D721Med (cell line): ENCODE results near the gene NKAIN2.

ENCODE experiments used
- DNase-seq: peaks from one replicate; pipeline ENCODE4 v3.0.0; 2011; ENCODE audit warnings: low spot score; ENCODE audit not compliant: insufficient read length
- FAIRE-seq: peaks from 2 replicates; lab custom pipeline; 2011; peaks lifted over from hg19 to GRCh38; lab: Jason Lieb, UNC
- TF ChIP-seq, protein P1 (sequence below): IDR thresholded peaks from 2 replicates; pipeline ENCODE4 v1.5.1; 2012; ENCODE audit warnings: mild to moderate bottlenecking, control low read depth; ENCODE audit not compliant: insufficient read depth; ENCODE audit errors: missing control alignments

NKAIN2 gene

DNA sequence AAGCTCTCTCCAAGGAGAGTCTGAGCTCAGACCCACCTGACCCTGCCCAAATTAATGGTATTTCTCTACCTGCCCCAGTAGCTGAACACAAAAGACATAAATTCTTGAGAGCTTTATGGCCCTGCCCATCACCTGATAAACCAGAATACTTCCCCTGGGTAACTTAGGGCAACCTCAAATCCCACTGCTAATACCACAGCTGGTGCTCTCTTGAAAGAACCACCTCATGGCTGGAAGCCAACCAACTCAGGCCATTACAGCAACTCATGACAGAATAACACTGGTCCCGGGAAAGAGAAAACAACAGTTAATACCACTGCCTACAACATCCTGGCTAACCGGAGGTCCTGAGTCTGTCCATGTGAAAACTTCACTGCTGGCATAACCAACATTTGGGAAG lies 328.6 kb downstream of the NKAIN2 start:
- TF ChIP-seq, protein P1, sequence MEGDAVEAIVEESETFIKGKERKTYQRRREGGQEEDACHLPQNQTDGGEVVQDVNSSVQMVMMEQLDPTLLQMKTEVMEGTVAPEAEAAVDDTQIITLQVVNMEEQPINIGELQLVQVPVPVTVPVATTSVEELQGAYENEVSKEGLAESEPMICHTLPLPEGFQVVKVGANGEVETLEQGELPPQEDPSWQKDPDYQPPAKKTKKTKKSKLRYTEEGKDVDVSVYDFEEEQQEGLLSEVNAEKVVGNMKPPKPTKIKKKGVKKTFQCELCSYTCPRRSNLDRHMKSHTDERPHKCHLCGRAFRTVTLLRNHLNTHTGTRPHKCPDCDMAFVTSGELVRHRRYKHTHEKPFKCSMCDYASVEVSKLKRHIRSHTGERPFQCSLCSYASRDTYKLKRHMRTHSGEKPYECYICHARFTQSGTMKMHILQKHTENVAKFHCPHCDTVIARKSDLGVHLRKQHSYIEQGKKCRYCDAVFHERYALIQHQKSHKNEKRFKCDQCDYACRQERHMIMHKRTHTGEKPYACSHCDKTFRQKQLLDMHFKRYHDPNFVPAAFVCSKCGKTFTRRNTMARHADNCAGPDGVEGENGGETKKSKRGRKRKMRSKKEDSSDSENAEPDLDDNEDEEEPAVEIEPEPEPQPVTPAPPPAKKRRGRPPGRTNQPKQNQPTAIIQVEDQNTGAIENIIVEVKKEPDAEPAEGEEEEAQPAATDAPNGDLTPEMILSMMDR: no peak
- FAIRE-seq: no peak
- DNase-seq: no peak

DNA sequence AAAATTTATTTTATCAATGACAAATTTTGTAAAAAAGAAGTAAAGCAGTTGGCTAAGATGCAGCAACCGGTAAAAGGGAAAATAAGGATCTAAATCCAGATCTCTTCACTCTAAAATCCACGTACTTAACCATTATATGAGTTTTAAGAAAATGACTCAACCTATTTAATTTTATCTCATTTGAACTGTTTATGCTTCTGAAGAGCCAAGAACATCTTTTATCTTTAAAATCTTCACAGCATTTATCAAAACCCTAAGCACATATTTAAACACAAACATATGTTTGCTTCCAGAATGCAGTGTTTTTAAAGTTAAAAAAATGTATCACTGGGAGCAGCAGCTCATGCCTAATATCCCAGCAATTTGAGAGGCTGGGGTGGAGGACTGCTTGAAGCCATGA lies 339.2 kb downstream of the NKAIN2 start:
- no peak for DNase-seq
- no peak for FAIRE-seq
- TF ChIP-seq, protein P1: no peak

DNA sequence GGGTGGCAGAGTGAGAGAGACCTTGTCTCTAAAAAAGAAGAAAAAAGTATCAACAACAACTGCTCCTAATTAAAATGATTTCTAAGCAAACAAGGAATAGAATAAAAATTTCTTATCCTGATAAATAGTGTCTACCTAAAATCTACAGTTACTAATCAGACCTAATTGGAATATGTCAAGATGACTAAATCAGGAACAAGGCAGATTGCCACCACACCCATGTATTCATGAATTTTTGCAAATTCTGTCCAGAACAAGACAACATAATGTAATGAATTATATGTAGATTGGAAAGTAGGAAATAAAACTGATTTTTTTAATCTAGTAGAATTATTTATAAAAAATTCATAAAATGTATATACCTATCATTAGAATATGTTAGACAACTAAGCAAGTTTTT lies 339.8 kb downstream of the NKAIN2 start:
- no peak for FAIRE-seq
- DNase-seq: no peak
- TF ChIP-seq, protein P1: no peak

DNA sequence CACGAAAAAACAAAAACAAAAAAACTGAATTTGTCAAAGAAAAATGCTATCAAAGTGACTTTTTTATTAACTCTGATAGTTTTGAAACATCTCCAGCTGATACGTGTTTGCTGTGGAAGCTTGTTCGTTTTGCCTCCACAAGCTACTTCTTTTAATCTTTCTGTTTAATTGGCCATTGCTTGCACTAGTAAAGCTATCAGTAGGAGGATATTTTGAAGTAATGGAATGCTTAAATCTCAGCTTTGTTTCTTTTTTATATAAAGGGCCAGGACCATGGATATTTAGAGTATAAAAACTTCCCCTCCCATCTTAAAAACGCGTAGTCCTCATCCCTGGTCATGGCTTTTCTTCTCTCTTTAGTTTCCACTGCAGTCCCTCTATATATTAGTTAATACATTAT lies 344.0 kb downstream of the NKAIN2 start:
- no peak for FAIRE-seq
- TF ChIP-seq, protein P1: no peak
- no peak for DNase-seq

DNA sequence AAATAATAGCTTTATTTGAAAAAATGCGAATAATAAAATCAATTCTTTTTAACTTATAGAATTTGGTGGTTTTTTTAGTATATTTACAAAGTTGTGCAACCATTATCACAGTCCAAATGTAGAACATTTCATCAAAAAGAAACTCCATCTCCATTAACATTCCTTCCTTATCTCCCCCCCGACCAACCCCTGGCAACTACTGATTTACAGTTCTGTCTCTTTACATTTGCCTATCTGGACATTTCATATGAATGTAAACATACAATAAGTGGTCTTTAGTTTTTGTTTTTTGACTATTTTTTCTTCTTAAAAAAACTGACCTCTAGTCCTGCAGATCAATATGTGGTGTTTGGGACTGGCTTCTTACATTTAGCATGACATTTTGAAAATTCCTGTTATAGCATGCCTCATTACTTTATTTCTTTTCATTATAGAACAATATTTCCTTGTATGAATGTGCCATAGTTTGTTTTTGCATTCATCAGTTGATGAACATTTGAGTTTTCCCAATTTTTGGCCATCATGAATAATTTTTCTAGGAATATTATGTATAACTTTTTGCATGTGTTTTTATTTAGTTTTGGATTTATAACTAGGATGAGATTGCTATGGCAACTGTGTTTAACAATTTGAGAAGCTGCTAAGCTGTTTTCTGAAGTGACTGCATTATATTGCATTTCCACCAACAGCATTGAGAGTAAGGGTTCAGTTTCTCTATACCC lies 344.7 kb downstream of the NKAIN2 start:
- FAIRE-seq (no peak), DNase-seq (no peak)
- TF ChIP-seq, protein P1: no peak

DNA sequence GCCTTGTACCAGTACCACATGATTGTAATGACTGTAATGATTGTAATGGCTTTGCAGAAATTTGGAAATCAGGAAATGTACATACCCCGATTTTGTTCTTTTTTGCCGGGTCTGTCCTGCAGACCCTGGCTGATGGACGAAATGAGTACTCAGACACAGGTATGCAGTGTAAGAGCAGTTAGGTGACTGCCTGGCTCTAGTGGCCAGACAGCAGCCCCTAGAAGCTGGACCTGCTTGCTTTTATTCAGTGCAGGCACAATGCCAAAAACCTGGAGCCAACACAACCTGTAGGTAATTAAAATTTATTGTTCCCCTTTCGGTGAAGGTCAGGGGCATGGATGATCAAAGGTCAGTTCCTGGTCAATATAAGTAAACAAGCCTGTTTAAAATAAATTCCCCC lies 346.0 kb downstream of the NKAIN2 start:
- no peak for DNase-seq

DNA sequence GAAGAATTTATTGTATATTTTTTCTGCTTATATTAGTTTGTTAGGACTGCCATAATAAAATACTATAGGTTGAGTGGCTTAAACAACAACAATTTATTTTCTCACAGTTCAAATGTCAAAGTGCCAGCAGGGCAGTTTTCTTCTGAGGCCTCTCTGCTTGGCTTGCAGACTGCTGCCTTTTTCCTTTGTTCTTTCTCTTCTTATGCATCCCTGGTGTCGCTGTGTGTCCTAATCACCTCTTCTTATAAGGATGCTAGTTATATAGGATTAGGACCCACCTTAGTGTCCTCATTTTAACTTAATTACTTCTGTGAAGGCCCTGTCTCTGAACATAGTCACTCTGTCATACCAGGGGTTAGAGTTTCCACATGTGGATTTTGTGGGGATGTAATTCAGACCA lies 354.4 kb downstream of the NKAIN2 start:
- FAIRE-seq: no peak
- no peak for DNase-seq
- TF ChIP-seq, protein P1: no peak

More for the DNA sequence above, 346.0 kb downstream of the NKAIN2 start:
- TF ChIP-seq, protein P1: no peak
- FAIRE-seq: no peak
